CD4-positive, alpha-beta T cell treated with Interleukin-15 for 4 hours (primary cell): ENCODE data around the gene MAD1L1.

Experiments used
- DNase-seq: peaks from one replicate; pipeline ENCODE4 v3.0.0-alpha.2; 2020; ENCODE audit warnings: low spot score

Gene MAD1L1

GRCh38 chr7:1953199-1954190 is 279.2 kb downstream of the MAD1L1 start:
- no peak for DNase-seq

GRCh38 chr7:1952781-1953180 is 280.0 kb downstream of the MAD1L1 start:
- DNase-seq = no peak

- no peak for DNase-seq
These were observed 280.5 kb downstream of the MAD1L1 start for GRCh38 chr7:1952169-1952760.

GRCh38 chr7:1951600-1951999 is 281.1 kb downstream of the MAD1L1 start:
- DNase-seq = no peak

GRCh38 chr7:1951159-1951536 is 281.6 kb downstream of the MAD1L1 start:
- peak; percentile 34 for DNase-seq

- no peak for DNase-seq
These were observed 282.1 kb downstream of the MAD1L1 start for GRCh38 chr7:1950452-1951158.

- DNase-seq = no peak
These were observed 282.7 kb downstream of the MAD1L1 start for GRCh38 chr7:1950066-1950451.

GRCh38 chr7:1949681-1950055 is 283.1 kb downstream of the MAD1L1 start:
- no peak for DNase-seq

- DNase-seq = no peak
These were observed 283.7 kb downstream of the MAD1L1 start for GRCh38 chr7:1948887-1949680.

- no peak for DNase-seq
These were observed 284.4 kb downstream of the MAD1L1 start for GRCh38 chr7:1948301-1948796.

GRCh38 chr7:1947586-1948217 is 285.0 kb downstream of the MAD1L1 start:
- no peak for DNase-seq

GRCh38 chr7:1946773-1947450 is 285.8 kb downstream of the MAD1L1 start:
- DNase-seq = no peak

GRCh38 chr7:1946025-1946772 is 286.5 kb downstream of the MAD1L1 start:
- no peak for DNase-seq

- no peak for DNase-seq
These were observed 287.2 kb downstream of the MAD1L1 start for GRCh38 chr7:1945558-1945957.

GRCh38 chr7:1944619-1945210 is 288.0 kb downstream of the MAD1L1 start:
- no peak for DNase-seq

GRCh38 chr7:1943933-1944618 is 288.7 kb downstream of the MAD1L1 start:
- DNase-seq = peak; percentile 56

GRCh38 chr7:1943326-1943725 is 289.4 kb downstream of the MAD1L1 start:
- DNase-seq = no peak

- DNase-seq = no peak
These were observed 289.8 kb downstream of the MAD1L1 start for GRCh38 chr7:1942941-1943289.
